AG04449 (cell line): ENCODE measurements around the gene DUSP19.

Experiments
- CTCF ChIA-PET: fragments of 350-600 bp; formaldehyde crosslinking; extraction: SDS; loops from one replicate; lab custom pipeline; 2021; ENCODE audit warnings: antibody characterized with exemption; lab: Yijun Ruan, JAX
- POLR2A ChIA-PET: fragments of 400-600, 350-600 bp; formaldehyde crosslinking; extraction: SDS; loops from one replicate; lab custom pipeline; 2020; ENCODE audit warnings: antibody characterized with exemption, inconsistent platforms; lab: Yijun Ruan, JAX
- DNase-seq: peaks from one replicate; pipeline ENCODE4 v3.0.0-alpha.2; 2010; ENCODE audit warnings: low read depth, low spot score
- H3K4me3 ChIP-seq: 2 replicates; pipeline ENCODE4 v1.5.1; 2011; ENCODE audit warnings: low read depth, mild to moderate bottlenecking, control low read depth, low read length
- CTCF ChIP-seq: IDR thresholded peaks from one replicate; pipeline ENCODE4 v1.5.1; 2011; ENCODE audit warnings: mild to moderate bottlenecking, moderate library complexity, low read length, control low read depth, inconsistent platforms; ENCODE audit not compliant: insufficient read depth; ENCODE audit errors: missing control alignments

DUSP19 gene

GRCh38 chr2:183134016-183134415, 55.5 kb downstream of the DUSP19 start:
- ChIA-PET CTCF (no interaction called here), POLR2A (no interaction called here)
- no peak for DNase-seq
- TF ChIP-seq CTCF, result no peak
- no peak overlapping the region for H3K4me3 ChIP-seq

GRCh38 chr2:183148955-183149354, 70.4 kb downstream of the DUSP19 start:
- POLR2A ChIA-PET, result interaction anchor here (1.0 kb wide), 1 partner anchor 70 kb away, joined by 6 read pairs; the partner anchor contains the start of gene DUSP19
- no peak overlapping the region for H3K4me3 ChIP-seq
- CTCF ChIA-PET, result no interaction called here
- TF ChIP-seq CTCF, result no peak
- no peak for DNase-seq

GRCh38 chr2:183149489-183149888, 70.9 kb downstream of the DUSP19 start:
- H3K4me3 ChIP-seq, result no peak overlapping the region
- POLR2A ChIA-PET, result interaction anchor here (1.0 kb wide), 1 partner anchor 70 kb away, joined by 6 read pairs; the partner anchor contains the start of gene DUSP19
- DNase-seq, result peak; percentile 52
- no peak for TF ChIP-seq CTCF
- CTCF ChIA-PET, result no interaction called here
